DOHH2 (cell line): ENCODE measurements around the gene MRPS31.

Source experiments
- H3F3A ChIP-seq: fragments of 200-600 bp; sonication (generic), shearing (Covaris generic); 2 replicates; pipeline ENCODE4 v1.6.0; 2016; ENCODE audit warnings: antibody characterized with exemption, mild to moderate bottlenecking; ENCODE audit not compliant: control insufficient read depth, insufficient read depth
- H3K27ac ChIP-seq: fragments of 200-600 bp; sonication (generic); 2 replicates; pipeline ENCODE4 v1.5.1; 2014; ENCODE audit warnings: low read depth, mild to moderate bottlenecking, low read length, moderate library complexity
- H3K27me3 ChIP-seq: fragments of 200-600 bp; sonication (generic); 2 replicates; pipeline ENCODE4 v1.6.1; 2014; ENCODE audit warnings: mild to moderate bottlenecking, low read length, mixed read lengths; ENCODE audit not compliant: control insufficient read depth
- H3K36me3 ChIP-seq: fragments of 200-600 bp; sonication (generic); 2 replicates; pipeline ENCODE4 v1.6.1; 2014; ENCODE audit warnings: mild to moderate bottlenecking, low read length, moderate library complexity, mixed read lengths; ENCODE audit not compliant: control insufficient read depth
- H3K4me1 ChIP-seq: fragments of 200-600 bp; sonication (generic); 2 replicates; pipeline ENCODE4 v1.6.1; 2014; ENCODE audit warnings: mild to moderate bottlenecking, low read length, mixed read lengths; ENCODE audit not compliant: control insufficient read depth
- H3K4me2 ChIP-seq: fragments of 200-600 bp; sonication (generic); 2 replicates; pipeline ENCODE4 v1.6.0; 2014; ENCODE audit warnings: mild to moderate bottlenecking, low read length, moderate library complexity
- H3K4me3 ChIP-seq: fragments of 200-600 bp; sonication (generic); 2 replicates; pipeline ENCODE4 v1.5.1; 2014; ENCODE audit warnings: mild to moderate bottlenecking, low read length, mixed read lengths
- H3K79me2 ChIP-seq: fragments of 200-600 bp; sonication (generic); 2 replicates; pipeline ENCODE4 v1.6.1; 2014; ENCODE audit warnings: mild to moderate bottlenecking, low read length, mixed read lengths; ENCODE audit not compliant: control insufficient read depth
- H3K9me2 ChIP-seq: fragments of 200-600 bp; sonication (generic); replicated peaks from 2 replicates; pipeline ENCODE4 v1.6.1; 2014; ENCODE audit warnings: mild to moderate bottlenecking, low read length, mixed read lengths; ENCODE audit not compliant: control insufficient read depth
- H3K9me3 ChIP-seq: fragments of 200-600 bp; sonication (generic); 2 replicates; pipeline ENCODE4 v1.6.1; 2014; ENCODE audit warnings: antibody characterized with exemption, low read length, mixed read lengths; ENCODE audit not compliant: control insufficient read depth, insufficient read depth
- H4K20me1 ChIP-seq: fragments of 200-600 bp; sonication (generic); 2 replicates; pipeline ENCODE4 v1.6.0; 2014; ENCODE audit warnings: low read depth, mild to moderate bottlenecking, antibody characterized with exemption, low read length, moderate library complexity; ENCODE audit not compliant: control insufficient read depth, insufficient read depth
- CTCF ChIP-seq: fragments of 200-600 bp; sonication (generic); IDR thresholded peaks from one replicate; pipeline ENCODE4 v1.5.1; 2014; ENCODE audit warnings: antibody characterized with exemption, mild to moderate bottlenecking, low read depth, low read length; ENCODE audit not compliant: poor library complexity, severe bottlenecking
- EZH2phosphoT487 ChIP-seq: fragments of 200-600 bp; sonication (generic); IDR thresholded peaks from 2 replicates; pipeline ENCODE4 v1.6.1; 2017; ENCODE audit warnings: borderline replicate concordance, mild to moderate bottlenecking, antibody characterized with exemption, low read length, moderate library complexity, mixed read lengths

Gene MRPS31

GRCh38 chr13:40770934-40771618, at the start of gene MRPS31:
Gene MRPS31, minus strand, starts transcription at chr13:40771190. Its CDS starts 54 bp downstream, at chr13:40771136.
- peak within 1 kb of the TSS; percentile 84 for H3K4me2 ChIP-seq
- no peaks in the 10 kb centered on the region; the same call in 1 of the 2 replicates for H3K79me2 ChIP-seq
- H3K36me3 ChIP-seq, result peaks cover 16% of the 10 kb centered on the region
- H3F3A ChIP-seq, result no peaks in the 10 kb centered on the region; the same call in none of the 2 replicates
- no peaks in the 10 kb centered on the region for H3K9me3 ChIP-seq
- no peaks in the 10 kb centered on the region for H3K9me2 ChIP-seq
- TF ChIP-seq CTCF, result no peak
- TF ChIP-seq EZH2phosphoT487, result no peak
- peak within 1 kb of the TSS; percentile 82 for H3K27ac ChIP-seq
- no peaks in the 10 kb centered on the region for H4K20me1 ChIP-seq
- H3K27me3 ChIP-seq, result no peaks in the 10 kb centered on the region
- peaks cover 31% of the 10 kb centered on the region for H3K4me1 ChIP-seq
- peak within 1 kb of the TSS; percentile 97 for H3K4me3 ChIP-seq

- H3K4me1 ChIP-seq, result no peaks in the 10 kb centered on the region
- no peaks in the 10 kb centered on the region for H3K9me3 ChIP-seq
- no peaks in the 10 kb centered on the region for H3K36me3 ChIP-seq
- H4K20me1 ChIP-seq, result no peaks in the 10 kb centered on the region
- H3K79me2 ChIP-seq, result no peaks in the 10 kb centered on the region
- no peak overlapping the region for H3K4me3 ChIP-seq
- no peak overlapping the region for H3K4me2 ChIP-seq
- H3K27me3 ChIP-seq, result no peaks in the 10 kb centered on the region
- H3K9me2 ChIP-seq, result no peaks in the 10 kb centered on the region
- TF ChIP-seq EZH2phosphoT487, result no peak
- H3K27ac ChIP-seq, result no peak overlapping the region
- no peaks in the 10 kb centered on the region for H3F3A ChIP-seq
These were observed 48.9 kb upstream of the MRPS31 start for GRCh38 chr13:40819797-40820315.

GRCh38 chr13:40818926-40819325, 47.9 kb upstream of the MRPS31 start:
- Histone ChIP-seq H3K4me2 (no peak overlapping the region), H4K20me1 (no peaks in the 10 kb centered on the region), H3K36me3 (no peaks in the 10 kb centered on the region), H3K79me2 (no peaks in the 10 kb centered on the region), H3K9me2 (no peaks in the 10 kb centered on the region), H3K27ac (no peak overlapping the region), H3K4me3 (no peak overlapping the region), H3K9me3 (no peaks in the 10 kb centered on the region), H3F3A (no peaks in the 10 kb centered on the region), H3K4me1 (peaks cover 6% of the 10 kb centered on the region), H3K27me3 (no peaks in the 10 kb centered on the region)
- TF ChIP-seq EZH2phosphoT487 (no peak), CTCF (no peak)

- TF ChIP-seq CTCF, result no peak
- no peak for TF ChIP-seq EZH2phosphoT487
- H3K4me1 ChIP-seq, result peaks cover 24% of the 10 kb centered on the region
- no peak overlapping the region for H3K4me2 ChIP-seq
- no peaks in the 10 kb centered on the region for H3K27me3 ChIP-seq
- peaks cover 5% of the 10 kb centered on the region; the same call in 1 of the 2 replicates for H3K36me3 ChIP-seq
- no peak overlapping the region for H3K4me3 ChIP-seq
- no peaks in the 10 kb centered on the region for H3K79me2 ChIP-seq
- no peaks in the 10 kb centered on the region for H3K9me3 ChIP-seq
- no peak overlapping the region for H3K27ac ChIP-seq
- no peaks in the 10 kb centered on the region for H3K9me2 ChIP-seq
- H3F3A ChIP-seq, result peaks cover 8% of the 10 kb centered on the region
- no peaks in the 10 kb centered on the region for H4K20me1 ChIP-seq
These were observed 43.8 kb upstream of the MRPS31 start for GRCh38 chr13:40814803-40815202.
